Chondrocyte (in vitro differentiated cells): ENCODE results near the gene COL7A1. TPM values are rescaled to one million over a fixed set of nuclear protein-coding genes. Genes with fewer than 3 reads are reported as not detected.

Source experiments
- DNase-seq: peaks from one replicate; pipeline ENCODE4 v3.0.0; 2021; ENCODE audit warnings: mixed read lengths, low spot score
- H3K27ac Mint-ChIP-seq: one replicate; pipeline ENCODE4 v1.8.0; 2021; ENCODE audit warnings: mild to moderate bottlenecking, moderate library complexity, mixed read lengths; ENCODE audit not compliant: unreplicated experiment
- H3K27me3 Mint-ChIP-seq: 2 replicates; pipeline ENCODE4 v1.8.0; 2021; ENCODE audit warnings: low read depth, mixed read lengths
- H3K36me3 Mint-ChIP-seq: 2 replicates; pipeline ENCODE4 v1.8.0; 2021; ENCODE audit warnings: low read depth, mixed read lengths
- H3K4me1 Mint-ChIP-seq: 2 replicates; pipeline ENCODE4 v1.8.0; 2021; ENCODE audit warnings: low read depth, mild to moderate bottlenecking, mixed read lengths
- H3K4me3 Mint-ChIP-seq: one replicate; pipeline ENCODE4 v1.8.0; 2021; ENCODE audit warnings: mild to moderate bottlenecking, moderate library complexity, mixed read lengths; ENCODE audit not compliant: unreplicated experiment
- H3K9me3 Mint-ChIP-seq: 2 replicates; pipeline ENCODE4 v1.8.0; 2021; ENCODE audit warnings: low read depth, mixed read lengths
- CTCF ChIP-seq: fragments of 200-600 bp; sonication (generic); IDR thresholded peaks from 2 replicates; pipeline ENCODE4 v1.5.0; 2021; ENCODE audit warnings: antibody characterized with exemption, mild to moderate bottlenecking, moderate library complexity
- total RNA-seq: library from RNA; stranded (reverse); gene quantifications from 3 replicates; pipeline ENCODE4 v1.2.1, GENCODE V29; 2021

COL7A1 gene
- total RNA-seq, 1 donor from 2014 or later, result 36.6 TPM

- H3K36me3 Mint-ChIP-seq, result peaks cover 38% of the 10 kb centered on the region
- H3K27ac Mint-ChIP-seq, result no peak overlapping the region
- H3K27me3 Mint-ChIP-seq, result no peaks in the 10 kb centered on the region
- no peak for DNase-seq
- no peak overlapping the region for H3K4me3 Mint-ChIP-seq
- TF ChIP-seq CTCF, result no peak
- H3K4me1 Mint-ChIP-seq, result peaks cover 11% of the 10 kb centered on the region
- H3K9me3 Mint-ChIP-seq, result no peaks in the 10 kb centered on the region
Observed at GRCh38 chr3:48625600-48625999, 30.5 kb upstream of the COL7A1 start.

- no peak overlapping the region for H3K4me3 Mint-ChIP-seq
- no peaks in the 10 kb centered on the region for H3K9me3 Mint-ChIP-seq
- H3K27ac Mint-ChIP-seq, result no peak overlapping the region
- peaks cover 19% of the 10 kb centered on the region for H3K4me1 Mint-ChIP-seq
- TF ChIP-seq CTCF, result no peak
- no peaks in the 10 kb centered on the region for H3K27me3 Mint-ChIP-seq
- no peak for DNase-seq
- H3K36me3 Mint-ChIP-seq, result peaks cover 36% of the 10 kb centered on the region
Observed at GRCh38 chr3:48624767-48625166, 29.6 kb upstream of the COL7A1 start.

- no peak for DNase-seq
- H3K27me3 Mint-ChIP-seq, result no peaks in the 10 kb centered on the region
- TF ChIP-seq CTCF, result no peak
- H3K9me3 Mint-ChIP-seq, result no peaks in the 10 kb centered on the region
- H3K4me1 Mint-ChIP-seq, result peaks cover 27% of the 10 kb centered on the region
- peaks cover 29% of the 10 kb centered on the region for H3K36me3 Mint-ChIP-seq
- no peak overlapping the region for H3K4me3 Mint-ChIP-seq
- H3K27ac Mint-ChIP-seq, result peak overlapping the region; percentile 27
Observed at GRCh38 chr3:48623851-48624547, 28.9 kb upstream of the COL7A1 start.

GRCh38 chr3:48621461-48621869 lies 26.3 kb upstream of the COL7A1 start, which contains the start of gene TMEM89:
Gene TMEM89 (minus strand): TSS chr3:48621769. CDS start chr3:48621756, 13 bp downstream.
- Mint-ChIP-seq H3K4me1 (peaks cover 46% of the 10 kb centered on the region), H3K36me3 (peaks cover 16% of the 10 kb centered on the region), H3K4me3 (no peak within 1 kb of the TSS), H3K9me3 (peaks cover 9% of the 10 kb centered on the region), H3K27ac (peak within 1 kb of the TSS; percentile 92), H3K27me3 (no peaks in the 10 kb centered on the region)
- peak; percentile 89 for DNase-seq
- TF ChIP-seq CTCF, result no peak

GRCh38 chr3:48619541-48620524 lies 24.7 kb upstream of the COL7A1 start:
- H3K9me3 Mint-ChIP-seq, result peaks cover 9% of the 10 kb centered on the region
- peak overlapping the region; percentile 92 for H3K27ac Mint-ChIP-seq
- no peak for TF ChIP-seq CTCF
- H3K4me3 Mint-ChIP-seq, result peak overlapping the region; percentile 22
- no peak for DNase-seq
- H3K36me3 Mint-ChIP-seq, result peaks cover 12% of the 10 kb centered on the region
- no peaks in the 10 kb centered on the region for H3K27me3 Mint-ChIP-seq
- peaks cover 46% of the 10 kb centered on the region for H3K4me1 Mint-ChIP-seq
